ENCODE results near the gene DDX6.
"Not testable (repeated sequence)": the region's sequence is repeated elsewhere in the genome, so short reads cannot be mapped to it uniquely, and the experiment has no call there.

The DDX6 gene

GRCh38 chr11:118714816-118715215, 76.1 kb downstream of the DDX6 start:
- TF ChIP-seq TSHZ2 (CRISPR knock-in tag; IDR thresholded peaks at IDR 0.05): no peak
- no peak for TF ChIP-seq ISL1 (CRISPR knock-in tag; IDR thresholded peaks at IDR 0.05)
- TF ChIP-seq ZNF565 (CRISPR knock-in tag; conservative IDR thresholded peaks at IDR 0.05; ENCODE audit: low read depth): no peak
- TF ChIP-seq ZFP30 (CRISPR knock-in tag; IDR thresholded peaks at IDR 0.05): no peak
- TF ChIP-seq TOX (CRISPR knock-in tag; IDR thresholded peaks at IDR 0.05; ENCODE audit: borderline replicate concordance): no peak
- TF ChIP-seq, protein P1, sequence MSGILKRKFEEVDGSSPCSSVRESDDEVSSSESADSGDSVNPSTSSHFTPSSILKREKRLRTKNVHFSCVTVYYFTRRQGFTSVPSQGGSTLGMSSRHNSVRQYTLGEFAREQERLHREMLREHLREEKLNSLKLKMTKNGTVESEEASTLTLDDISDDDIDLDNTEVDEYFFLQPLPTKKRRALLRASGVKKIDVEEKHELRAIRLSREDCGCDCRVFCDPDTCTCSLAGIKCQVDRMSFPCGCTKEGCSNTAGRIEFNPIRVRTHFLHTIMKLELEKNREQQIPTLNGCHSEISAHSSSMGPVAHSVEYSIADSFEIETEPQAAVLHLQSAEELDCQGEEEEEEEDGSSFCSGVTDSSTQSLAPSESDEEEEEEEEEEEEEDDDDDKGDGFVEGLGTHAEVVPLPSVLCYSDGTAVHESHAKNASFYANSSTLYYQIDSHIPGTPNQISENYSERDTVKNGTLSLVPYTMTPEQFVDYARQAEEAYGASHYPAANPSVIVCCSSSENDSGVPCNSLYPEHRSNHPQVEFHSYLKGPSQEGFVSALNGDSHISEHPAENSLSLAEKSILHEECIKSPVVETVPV (CRISPR knock-in tag; IDR thresholded peaks at IDR 0.05): no peak
- no peak for TF ChIP-seq SNAI2 (CRISPR knock-in tag; IDR thresholded peaks at IDR 0.05)
- no peak for TF ChIP-seq ZFP3 (CRISPR knock-in tag; IDR thresholded peaks at IDR 0.05)
- TF ChIP-seq RARB (CRISPR knock-in tag; IDR thresholded peaks at IDR 0.05): no peak
- no peak for TF ChIP-seq CREB5 (CRISPR knock-in tag; IDR thresholded peaks at IDR 0.05; ENCODE audit: low read depth)
- TF ChIP-seq ZNF8 (CRISPR knock-in tag; IDR thresholded peaks at IDR 0.05): no peak
- ATAC-seq: no peak

GRCh38 chr11:118714416-118714815, 76.5 kb downstream of the DDX6 start:
- ATAC-seq: not testable (repeated sequence)

- ATAC-seq: no peak
- TF ChIP-seq ESRRG (CRISPR knock-in tag; IDR thresholded peaks at IDR 0.05): no peak
- no peak for TF ChIP-seq OSR1 (CRISPR knock-in tag; IDR thresholded peaks at IDR 0.05)
- TF ChIP-seq CREB5 (CRISPR knock-in tag; IDR thresholded peaks at IDR 0.05; ENCODE audit: low read depth): no peak
- TF ChIP-seq ARNTL (CRISPR knock-in tag; IDR thresholded peaks at IDR 0.05; ENCODE audit: borderline replicate concordance, low read depth): no peak
- TF ChIP-seq CSDC2 (CRISPR knock-in tag; IDR thresholded peaks at IDR 0.05): no peak
- TF ChIP-seq ZNF565 (CRISPR knock-in tag; conservative IDR thresholded peaks at IDR 0.05; ENCODE audit: low read depth): no peak
- no peak for TF ChIP-seq SNAI2 (CRISPR knock-in tag; IDR thresholded peaks at IDR 0.05)
- no peak for TF ChIP-seq GLIS3 (CRISPR knock-in tag; IDR thresholded peaks at IDR 0.05)
- no peak for TF ChIP-seq TOX (CRISPR knock-in tag; IDR thresholded peaks at IDR 0.05; ENCODE audit: borderline replicate concordance)
- TF ChIP-seq, protein P2, sequence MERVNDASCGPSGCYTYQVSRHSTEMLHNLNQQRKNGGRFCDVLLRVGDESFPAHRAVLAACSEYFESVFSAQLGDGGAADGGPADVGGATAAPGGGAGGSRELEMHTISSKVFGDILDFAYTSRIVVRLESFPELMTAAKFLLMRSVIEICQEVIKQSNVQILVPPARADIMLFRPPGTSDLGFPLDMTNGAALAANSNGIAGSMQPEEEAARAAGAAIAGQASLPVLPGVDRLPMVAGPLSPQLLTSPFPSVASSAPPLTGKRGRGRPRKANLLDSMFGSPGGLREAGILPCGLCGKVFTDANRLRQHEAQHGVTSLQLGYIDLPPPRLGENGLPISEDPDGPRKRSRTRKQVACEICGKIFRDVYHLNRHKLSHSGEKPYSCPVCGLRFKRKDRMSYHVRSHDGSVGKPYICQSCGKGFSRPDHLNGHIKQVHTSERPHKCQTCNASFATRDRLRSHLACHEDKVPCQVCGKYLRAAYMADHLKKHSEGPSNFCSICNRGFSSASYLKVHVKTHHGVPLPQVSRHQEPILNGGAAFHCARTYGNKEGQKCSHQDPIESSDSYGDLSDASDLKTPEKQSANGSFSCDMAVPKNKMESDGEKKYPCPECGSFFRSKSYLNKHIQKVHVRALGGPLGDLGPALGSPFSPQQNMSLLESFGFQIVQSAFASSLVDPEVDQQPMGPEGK (CRISPR knock-in tag; IDR thresholded peaks at IDR 0.05; ENCODE audit: borderline replicate concordance): no peak
- no peak for TF ChIP-seq ZFP30 (CRISPR knock-in tag; IDR thresholded peaks at IDR 0.05)
- no peak for TF ChIP-seq TCF4 (CRISPR knock-in tag; IDR thresholded peaks at IDR 0.05; ENCODE audit: borderline replicate concordance)
- no peak for TF ChIP-seq RARB (CRISPR knock-in tag; IDR thresholded peaks at IDR 0.05)
- TF ChIP-seq, protein P1 (CRISPR knock-in tag; IDR thresholded peaks at IDR 0.05): no peak
- no peak for TF ChIP-seq BACH2 (CRISPR knock-in tag; IDR thresholded peaks at IDR 0.05; ENCODE audit: borderline replicate concordance)
- TF ChIP-seq PPARA (CRISPR knock-in tag; IDR thresholded peaks at IDR 0.05; ENCODE audit: borderline replicate concordance): no peak
- no peak for TF ChIP-seq ISL1 (CRISPR knock-in tag; IDR thresholded peaks at IDR 0.05)
- no peak for TF ChIP-seq TSHZ2 (CRISPR knock-in tag; IDR thresholded peaks at IDR 0.05)
Observed at GRCh38 chr11:118708296-118708695, 82.7 kb downstream of the DDX6 start.
